HEK293 (cell line): ENCODE data around the gene APLF.
"Not testable (repeated sequence)": the region's sequence is repeated elsewhere in the genome, so short reads cannot be mapped to it uniquely, and the experiment has no call there.

Experiments used
- CTCF ChIA-PET: fragments of 350-600 bp; formaldehyde crosslinking; extraction: SDS; loops from one replicate; lab custom pipeline; 2021; ENCODE audit warnings: antibody characterized with exemption; lab: Yijun Ruan, JAX
- POLR2A ChIA-PET: fragments of 300-600 bp; formaldehyde crosslinking; extraction: SDS; loops from one replicate; lab custom pipeline; 2020; ENCODE audit warnings: antibody characterized with exemption, inconsistent platforms; lab: Yijun Ruan, JAX
- H3K27ac ChIP-seq: fragments of 200-500 bp; sonication (Bioruptor generic); 2 replicates; pipeline ENCODE4 v1.5.1; 2014; ENCODE audit warnings: low read depth, low read length, control low read depth, inconsistent platforms; ENCODE audit errors: extremely low read depth
- H3K36me3 ChIP-seq, 2 experiments: fragments of 200-500 bp in 1 of 2; sonication (Bioruptor generic) in 1 of 2; 1 replicate in 1 of 2; 2 replicates in 1 of 2; pipeline ENCODE4 v1.5.1; 2014 to 2017; ENCODE audit warnings: inconsistent platforms in 2 of 2, low read length in 2 of 2; ENCODE audit not compliant: control insufficient read depth in 2 of 2, insufficient read depth in 1 of 2
- H3K4me1 ChIP-seq: fragments of 200-500 bp; sonication (Bioruptor generic); 2 replicates; pipeline ENCODE4 v1.5.1; 2014; ENCODE audit warnings: mild to moderate bottlenecking, low read length, inconsistent platforms; ENCODE audit not compliant: control insufficient read depth, insufficient read depth
- H3K4me3 ChIP-seq: 2 replicates; pipeline ENCODE4 v1.5.1; 2011; ENCODE audit warnings: low read depth, mild to moderate bottlenecking, control low read depth, low read length, moderate library complexity
- H3K9me3 ChIP-seq: fragments of 200-500 bp; sonication (Bioruptor generic); 2 replicates; pipeline ENCODE4 v1.5.1; 2014; ENCODE audit warnings: low read depth, low read length, inconsistent platforms; ENCODE audit not compliant: control insufficient read depth, insufficient read depth
- KLF1 ChIP-seq: fragments of 450-650 bp; formaldehyde crosslinking; IDR thresholded peaks from 2 replicates; pipeline ENCODE4 v1.5.1; 2016; ENCODE audit warnings: missing biosample characterization, missing genetic modification characterization
- SP7 ChIP-seq: fragments of 450-650 bp; formaldehyde crosslinking; IDR thresholded peaks from 2 replicates; pipeline ENCODE4 v1.5.1; 2016; ENCODE audit warnings: missing biosample characterization, missing genetic modification characterization
- YY2 ChIP-seq: fragments of 450-650 bp; formaldehyde crosslinking; IDR thresholded peaks from 2 replicates; pipeline ENCODE4 v1.5.1; 2016; ENCODE audit warnings: missing biosample characterization, missing genetic modification characterization
- ZNF155 ChIP-seq: fragments of 450-650 bp; formaldehyde crosslinking; IDR thresholded peaks from 2 replicates; pipeline ENCODE4 v1.5.1; 2016; ENCODE audit warnings: missing biosample characterization, missing genetic modification characterization
- ZNF157 ChIP-seq: fragments of 450-650 bp; formaldehyde crosslinking; IDR thresholded peaks from 2 replicates; pipeline ENCODE4 v1.5.1; 2016; ENCODE audit warnings: missing biosample characterization, missing genetic modification characterization
- ZNF214 ChIP-seq: fragments of 450-650 bp; formaldehyde crosslinking; IDR thresholded peaks from 2 replicates; pipeline ENCODE4 v1.5.1; 2017; ENCODE audit warnings: missing biosample characterization, mild to moderate bottlenecking, missing genetic modification characterization, borderline replicate concordance
- ZNF335 ChIP-seq: fragments of 450-650 bp; formaldehyde crosslinking; conservative IDR thresholded peaks from 2 replicates; pipeline ENCODE4 v1.5.1; 2016; ENCODE audit warnings: missing biosample characterization, missing genetic modification characterization
- ZNF596 ChIP-seq: fragments of 450-650 bp; IDR thresholded peaks from 2 replicates; pipeline ENCODE4 v1.5.0; 2018; ENCODE audit warnings: missing biosample characterization, mild to moderate bottlenecking, missing genetic modification characterization, moderate library complexity
- ZNF664 ChIP-seq: fragments of 450-650 bp; formaldehyde crosslinking; IDR thresholded peaks from 2 replicates; pipeline ENCODE4 v1.5.1; 2016; ENCODE audit warnings: missing biosample characterization, missing genetic modification characterization
- ZNF776 ChIP-seq: fragments of 450-650 bp; formaldehyde crosslinking; IDR thresholded peaks from 2 replicates; pipeline ENCODE4 v1.5.0; 2017; ENCODE audit warnings: missing biosample characterization, missing genetic modification characterization, borderline replicate concordance
- ZNF777 ChIP-seq: fragments of 450-650 bp; formaldehyde crosslinking; IDR thresholded peaks from 2 replicates; pipeline ENCODE4 v1.5.1; 2017; ENCODE audit warnings: missing biosample characterization, missing genetic modification characterization, borderline replicate concordance
- ZNF843 ChIP-seq: fragments of 450-650 bp; formaldehyde crosslinking; IDR thresholded peaks from 2 replicates; pipeline ENCODE4 v1.5.1; 2016; ENCODE audit warnings: missing biosample characterization, missing genetic modification characterization
- TF ChIP-seq, protein P1 (sequence below): fragments of 450-650 bp; formaldehyde crosslinking; IDR thresholded peaks from 2 replicates; pipeline ENCODE4 v1.5.1; 2017; ENCODE audit warnings: missing biosample characterization, missing genetic modification characterization
- TF ChIP-seq, protein P2 (sequence below): fragments of 450-650 bp; formaldehyde crosslinking; IDR thresholded peaks from 2 replicates; pipeline ENCODE4 v1.5.1; 2017; ENCODE audit warnings: missing biosample characterization, mild to moderate bottlenecking, missing genetic modification characterization, moderate library complexity
- TF ChIP-seq, protein P3 (sequence below): fragments of 450-650 bp; formaldehyde crosslinking; IDR thresholded peaks from 2 replicates; pipeline ENCODE4 v1.5.1; 2017; ENCODE audit warnings: missing biosample characterization, missing genetic modification characterization
- TF ChIP-seq, protein P4 (sequence below): fragments of 450-650 bp; formaldehyde crosslinking; conservative IDR thresholded peaks from 2 replicates; pipeline ENCODE4 v1.5.1; 2016; ENCODE audit warnings: low read depth, missing biosample characterization, missing genetic modification characterization
- TF ChIP-seq, protein P5 (sequence below): fragments of 450-650 bp; formaldehyde crosslinking; IDR thresholded peaks from 2 replicates; pipeline ENCODE4 v1.5.1; 2016; ENCODE audit warnings: missing biosample characterization, missing genetic modification characterization

Gene APLF

DNA sequence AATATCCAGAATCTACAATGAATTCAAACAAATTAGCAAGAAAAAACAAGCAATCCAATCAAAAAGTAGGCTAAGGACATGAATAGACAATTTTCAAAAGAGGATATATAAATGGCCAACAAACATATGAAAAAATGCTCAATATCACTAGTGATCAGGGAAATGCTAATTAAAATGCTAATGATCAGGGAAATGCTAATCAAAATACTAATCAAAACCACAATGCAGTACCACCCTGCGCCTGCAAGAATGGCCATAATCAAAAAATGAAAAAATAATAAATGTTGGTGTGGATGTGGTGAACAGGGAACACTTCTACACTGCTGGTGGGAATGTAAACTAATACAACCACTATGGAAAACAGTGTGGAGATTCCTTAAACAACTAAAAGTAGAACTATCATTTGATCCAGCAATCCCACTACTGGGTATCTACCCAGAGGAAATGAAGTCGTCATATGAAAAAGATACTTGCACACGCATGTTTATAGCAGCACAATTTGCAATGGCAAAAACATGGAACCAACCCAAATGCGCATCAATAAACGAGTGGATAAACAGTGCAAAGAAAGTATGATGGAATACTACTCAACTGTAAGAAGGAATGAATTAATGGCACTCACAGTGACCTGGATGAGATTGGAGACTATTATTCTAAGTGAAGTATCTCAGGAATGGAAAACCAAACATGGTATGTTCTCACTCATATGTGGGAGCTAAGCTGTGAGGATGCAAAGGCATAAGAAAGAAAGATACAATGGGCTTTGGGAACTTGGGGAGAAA is 88.2 kb downstream of the APLF start:
- H3K4me1 ChIP-seq, POLR2A ChIA-PET, H3K9me3 ChIP-seq, H3K27ac ChIP-seq, CTCF ChIA-PET, H3K36me3 ChIP-seq, H3K4me3 ChIP-seq: not testable (repeated sequence)

DNA sequence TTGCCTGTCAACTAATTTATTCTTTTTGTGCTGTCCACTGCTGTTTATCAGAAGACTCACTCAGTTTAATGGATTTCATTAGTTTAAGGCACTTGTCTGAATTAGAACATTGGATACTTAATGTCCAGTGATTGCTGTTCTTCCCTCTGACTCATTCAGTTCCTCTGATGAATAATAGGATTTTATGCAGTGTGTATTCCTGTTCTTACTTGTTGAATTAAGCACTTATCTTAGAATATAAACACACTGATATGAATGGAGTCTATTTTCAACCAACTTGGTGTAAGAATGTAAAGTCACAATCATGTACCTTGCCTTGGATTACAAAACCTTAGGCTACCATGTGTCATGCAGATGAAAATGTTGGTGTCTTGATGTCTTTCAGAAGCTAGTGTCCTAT is 89.0 kb downstream of the APLF start:
- ChIA-PET POLR2A (no interaction called here), CTCF (interaction anchor here (0.6 kb wide), 1 partner anchor 23 kb away, joined by 3 read pairs; no protein-coding TSS in a partner anchor)
- no peak for TF ChIP-seq ZNF214 (tag by site-specific recombination)
- TF ChIP-seq, protein P1, sequence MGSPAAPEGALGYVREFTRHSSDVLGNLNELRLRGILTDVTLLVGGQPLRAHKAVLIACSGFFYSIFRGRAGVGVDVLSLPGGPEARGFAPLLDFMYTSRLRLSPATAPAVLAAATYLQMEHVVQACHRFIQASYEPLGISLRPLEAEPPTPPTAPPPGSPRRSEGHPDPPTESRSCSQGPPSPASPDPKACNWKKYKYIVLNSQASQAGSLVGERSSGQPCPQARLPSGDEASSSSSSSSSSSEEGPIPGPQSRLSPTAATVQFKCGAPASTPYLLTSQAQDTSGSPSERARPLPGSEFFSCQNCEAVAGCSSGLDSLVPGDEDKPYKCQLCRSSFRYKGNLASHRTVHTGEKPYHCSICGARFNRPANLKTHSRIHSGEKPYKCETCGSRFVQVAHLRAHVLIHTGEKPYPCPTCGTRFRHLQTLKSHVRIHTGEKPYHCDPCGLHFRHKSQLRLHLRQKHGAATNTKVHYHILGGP (tag by site-specific recombination): no peak
- no peak for TF ChIP-seq ZNF843 (tag by site-specific recombination)
- TF ChIP-seq, protein P2, sequence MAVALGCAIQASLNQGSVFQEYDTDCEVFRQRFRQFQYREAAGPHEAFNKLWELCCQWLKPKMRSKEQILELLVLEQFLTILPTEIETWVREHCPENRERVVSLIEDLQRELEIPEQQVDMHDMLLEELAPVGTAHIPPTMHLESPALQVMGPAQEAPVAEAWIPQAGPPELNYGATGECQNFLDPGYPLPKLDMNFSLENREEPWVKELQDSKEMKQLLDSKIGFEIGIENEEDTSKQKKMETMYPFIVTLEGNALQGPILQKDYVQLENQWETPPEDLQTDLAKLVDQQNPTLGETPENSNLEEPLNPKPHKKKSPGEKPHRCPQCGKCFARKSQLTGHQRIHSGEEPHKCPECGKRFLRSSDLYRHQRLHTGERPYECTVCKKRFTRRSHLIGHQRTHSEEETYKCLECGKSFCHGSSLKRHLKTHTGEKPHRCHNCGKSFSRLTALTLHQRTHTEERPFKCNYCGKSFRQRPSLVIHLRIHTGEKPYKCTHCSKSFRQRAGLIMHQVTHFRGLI (tag by site-specific recombination): no peak
- TF ChIP-seq SP7 (tag by site-specific recombination): no peak
- TF ChIP-seq, protein P3, sequence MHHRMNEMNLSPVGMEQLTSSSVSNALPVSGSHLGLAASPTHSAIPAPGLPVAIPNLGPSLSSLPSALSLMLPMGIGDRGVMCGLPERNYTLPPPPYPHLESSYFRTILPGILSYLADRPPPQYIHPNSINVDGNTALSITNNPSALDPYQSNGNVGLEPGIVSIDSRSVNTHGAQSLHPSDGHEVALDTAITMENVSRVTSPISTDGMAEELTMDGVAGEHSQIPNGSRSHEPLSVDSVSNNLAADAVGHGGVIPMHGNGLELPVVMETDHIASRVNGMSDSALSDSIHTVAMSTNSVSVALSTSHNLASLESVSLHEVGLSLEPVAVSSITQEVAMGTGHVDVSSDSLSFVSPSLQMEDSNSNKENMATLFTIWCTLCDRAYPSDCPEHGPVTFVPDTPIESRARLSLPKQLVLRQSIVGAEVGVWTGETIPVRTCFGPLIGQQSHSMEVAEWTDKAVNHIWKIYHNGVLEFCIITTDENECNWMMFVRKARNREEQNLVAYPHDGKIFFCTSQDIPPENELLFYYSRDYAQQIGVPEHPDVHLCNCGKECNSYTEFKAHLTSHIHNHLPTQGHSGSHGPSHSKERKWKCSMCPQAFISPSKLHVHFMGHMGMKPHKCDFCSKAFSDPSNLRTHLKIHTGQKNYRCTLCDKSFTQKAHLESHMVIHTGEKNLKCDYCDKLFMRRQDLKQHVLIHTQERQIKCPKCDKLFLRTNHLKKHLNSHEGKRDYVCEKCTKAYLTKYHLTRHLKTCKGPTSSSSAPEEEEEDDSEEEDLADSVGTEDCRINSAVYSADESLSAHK (tag by site-specific recombination): no peak
- TF ChIP-seq, protein P4, sequence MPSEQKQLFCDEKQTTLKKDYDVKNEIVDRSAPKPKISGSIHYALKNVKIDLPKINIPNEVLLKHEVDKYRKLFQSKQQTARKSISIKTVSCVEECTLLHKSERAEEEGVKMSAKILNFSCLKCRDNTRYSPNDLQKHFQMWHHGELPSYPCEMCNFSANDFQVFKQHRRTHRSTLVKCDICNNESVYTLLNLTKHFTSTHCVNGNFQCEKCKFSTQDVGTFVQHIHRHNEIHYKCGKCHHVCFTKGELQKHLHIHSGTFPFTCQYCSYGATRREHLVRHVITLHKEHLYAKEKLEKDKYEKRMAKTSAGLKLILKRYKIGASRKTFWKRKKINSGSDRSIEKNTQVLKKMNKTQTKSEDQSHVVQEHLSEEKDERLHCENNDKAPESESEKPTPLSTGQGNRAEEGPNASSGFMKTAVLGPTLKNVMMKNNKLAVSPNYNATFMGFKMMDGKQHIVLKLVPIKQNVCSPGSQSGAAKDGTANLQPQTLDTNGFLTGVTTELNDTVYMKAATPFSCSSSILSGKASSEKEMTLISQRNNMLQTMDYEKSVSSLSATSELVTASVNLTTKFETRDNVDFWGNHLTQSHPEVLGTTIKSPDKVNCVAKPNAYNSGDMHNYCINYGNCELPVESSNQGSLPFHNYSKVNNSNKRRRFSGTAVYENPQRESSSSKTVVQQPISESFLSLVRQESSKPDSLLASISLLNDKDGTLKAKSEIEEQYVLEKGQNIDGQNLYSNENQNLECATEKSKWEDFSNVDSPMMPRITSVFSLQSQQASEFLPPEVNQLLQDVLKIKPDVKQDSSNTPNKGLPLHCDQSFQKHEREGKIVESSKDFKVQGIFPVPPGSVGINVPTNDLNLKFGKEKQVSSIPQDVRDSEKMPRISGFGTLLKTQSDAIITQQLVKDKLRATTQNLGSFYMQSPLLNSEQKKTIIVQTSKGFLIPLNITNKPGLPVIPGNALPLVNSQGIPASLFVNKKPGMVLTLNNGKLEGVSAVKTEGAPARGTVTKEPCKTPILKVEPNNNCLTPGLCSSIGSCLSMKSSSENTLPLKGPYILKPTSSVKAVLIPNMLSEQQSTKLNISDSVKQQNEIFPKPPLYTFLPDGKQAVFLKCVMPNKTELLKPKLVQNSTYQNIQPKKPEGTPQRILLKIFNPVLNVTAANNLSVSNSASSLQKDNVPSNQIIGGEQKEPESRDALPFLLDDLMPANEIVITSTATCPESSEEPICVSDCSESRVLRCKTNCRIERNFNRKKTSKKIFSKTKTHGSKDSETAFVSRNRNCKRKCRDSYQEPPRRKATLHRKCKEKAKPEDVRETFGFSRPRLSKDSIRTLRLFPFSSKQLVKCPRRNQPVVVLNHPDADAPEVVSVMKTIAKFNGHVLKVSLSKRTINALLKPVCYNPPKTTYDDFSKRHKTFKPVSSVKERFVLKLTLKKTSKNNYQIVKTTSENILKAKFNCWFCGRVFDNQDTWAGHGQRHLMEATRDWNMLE: no peak
- no peak for TF ChIP-seq ZNF155
- no peak for TF ChIP-seq KLF1 (tag by site-specific recombination)
- no peak for TF ChIP-seq ZNF596 (tag by site-specific recombination)
- no peak for TF ChIP-seq ZNF777 (tag by site-specific recombination)
- TF ChIP-seq ZNF776 (tag by site-specific recombination): no peak
- no peak for TF ChIP-seq ZNF335 (tag by site-specific recombination)
- TF ChIP-seq ZNF157: no peak
- no peak for TF ChIP-seq ZNF664 (tag by site-specific recombination)
- TF ChIP-seq YY2 (tag by site-specific recombination): no peak
- TF ChIP-seq, protein P5, sequence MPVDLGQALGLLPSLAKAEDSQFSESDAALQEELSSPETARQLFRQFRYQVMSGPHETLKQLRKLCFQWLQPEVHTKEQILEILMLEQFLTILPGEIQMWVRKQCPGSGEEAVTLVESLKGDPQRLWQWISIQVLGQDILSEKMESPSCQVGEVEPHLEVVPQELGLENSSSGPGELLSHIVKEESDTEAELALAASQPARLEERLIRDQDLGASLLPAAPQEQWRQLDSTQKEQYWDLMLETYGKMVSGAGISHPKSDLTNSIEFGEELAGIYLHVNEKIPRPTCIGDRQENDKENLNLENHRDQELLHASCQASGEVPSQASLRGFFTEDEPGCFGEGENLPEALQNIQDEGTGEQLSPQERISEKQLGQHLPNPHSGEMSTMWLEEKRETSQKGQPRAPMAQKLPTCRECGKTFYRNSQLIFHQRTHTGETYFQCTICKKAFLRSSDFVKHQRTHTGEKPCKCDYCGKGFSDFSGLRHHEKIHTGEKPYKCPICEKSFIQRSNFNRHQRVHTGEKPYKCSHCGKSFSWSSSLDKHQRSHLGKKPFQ (tag by site-specific recombination): no peak
- TF ChIP-seq, all 188 proteins: peak for 0

More for the DNA sequence above, 89.0 kb downstream of the APLF start:
- no peak overlapping the region for H3K4me3 ChIP-seq
- no peaks in the 10 kb centered on the region for H3K9me3 ChIP-seq
- no peak overlapping the region for H3K27ac ChIP-seq
- H3K36me3 ChIP-seq: no peaks in the 10 kb centered on the region
- no peaks in the 10 kb centered on the region for H3K4me1 ChIP-seq
